Transverse colon (tissue), 4 donors: ENCODE measurements around the gene PBX1. TPM values are rescaled to one million over a fixed set of nuclear protein-coding genes. Genes with fewer than 3 reads are reported as not detected.

ENCODE experiments used
- DNase-seq: peaks from one replicate; pipeline ENCODE4 v3.0.0-alpha.2; 2019
- H3K27ac ChIP-seq, 4 donors: fragments of 200-600 bp; sonication (generic); 2 replicates each; pipeline ENCODE4 v1.5.1; 2016 to 2018; ENCODE audit warnings: inconsistent platforms in 4 of 4
- H3K27me3 ChIP-seq: fragments of 200-600 bp; sonication (generic); 2 replicates; pipeline ENCODE4 v1.5.1; 2017; ENCODE audit warnings: inconsistent platforms
- H3K36me3 ChIP-seq, 4 donors: fragments of 200-600 bp; sonication (generic); 2 replicates each; pipeline ENCODE4 v1.5.1; 2017 to 2019; ENCODE audit warnings: inconsistent platforms in 4 of 4
- H3K4me1 ChIP-seq, 4 donors: fragments of 200-600 bp; sonication (generic); 2 replicates each; pipeline ENCODE4 v1.5.1; 2017 to 2020; ENCODE audit warnings: inconsistent platforms in 4 of 4
- H3K4me3 ChIP-seq, 4 donors: fragments of 200-600 bp; sonication (generic); 1 replicate in 1 of 4; 2 replicates in 3 of 4; pipeline versions ENCODE4 v1.5.1 to v1.6.1; 2017 to 2019; ENCODE audit warnings: inconsistent platforms in 4 of 4
- H3K9me3 ChIP-seq, 2 donors: fragments of 200-600 bp; sonication (generic); 2 replicates each; pipeline ENCODE4 v1.5.1; 2017 to 2019; ENCODE audit warnings: inconsistent platforms in 2 of 2
- CTCF ChIP-seq, 5 experiments: fragments of 200-600 bp in 3 of 5; fragments of 450-650 bp in 2 of 5; sonication (generic) in 3 of 5; IDR thresholded peaks; 1 replicate in 2 of 5; 2 replicates in 3 of 5; pipeline ENCODE4 v1.5.1; 2016 to 2017; ENCODE audit warnings: antibody characterized with exemption in 5 of 5, inconsistent platforms in 3 of 5, mild to moderate bottlenecking in 2 of 5, moderate library complexity in 1 of 5
- EP300 ChIP-seq: sonication (generic); formaldehyde crosslinking; IDR thresholded peaks from one replicate; pipeline ENCODE4 v1.6.1; 2017; ENCODE audit warnings: antibody characterized with exemption, low read depth
- POLR2A ChIP-seq: fragments of 450-650 bp; IDR thresholded peaks from one replicate; pipeline ENCODE4 v1.6.1; 2016; ENCODE audit warnings: antibody characterized with exemption, mild to moderate bottlenecking, moderate library complexity
- POLR2AphosphoS5 ChIP-seq, 3 donors: sonication (generic); formaldehyde crosslinking; IDR thresholded peaks; one replicate each; pipeline ENCODE4 v1.6.1; 2016; ENCODE audit warnings: antibody characterized with exemption in 3 of 3
- WGBS, 2 donors: methylation state at CpG; one replicate each; pipeline ENCODE4 v1.1.5; 2018; ENCODE audit warnings: low coverage in 1 of 2; 5-methylcytosine and 5-hydroxymethylcytosine counted together
- in situ Hi-C, 4 donors: fragments of 200-750 bp; cut with MboI; loops; one replicate each; pipeline versions ENCODE4 v1.15.0 to v1.15.1; 2017; ENCODE audit warnings: low sequenced_read_pairs in 3 of 4, low pct_ligation_motif_present in 1 of 4, low pct_unique_long_range_greater_than_20kb in 1 of 4
- intact Hi-C: fragments of 100-400 bp; cut with DNase I; formaldehyde crosslinking; loops from one replicate; pipeline ENCODE4 v1.15.1; 2023; ENCODE audit warnings: low total_unique reads
- total RNA-seq, 4 donors: library from RNA; depleted of rRNA; stranded (reverse); fragments of >200 nt; gene quantifications; one replicate each; pipeline ENCODE4 v1.1.0, GENCODE V29; 2016

The PBX1 gene
- total RNA-seq, 4 donors from 2014 or later = 46.8 to 77.2 (median 50.7) TPM

GRCh38 chr1:164834641-164835040 lies 275.7 kb downstream of the PBX1 start:
- H3K4me1 ChIP-seq = peaks cover 0 to 16% (median 0%) of the 10 kb centered on the region in 4 donors
- in situ Hi-C loops = no loop called here

GRCh38 chr1:164836614-164837018 lies 277.6 kb downstream of the PBX1 start:
- Histone ChIP-seq H3K4me3 (no peak overlapping the region), H3K27me3 (no peaks in the 10 kb centered on the region), H3K4me1 (peaks cover 0 to 22% (median 0%) of the 10 kb centered on the region in 4 donors), H3K27ac (no peak overlapping the region), H3K36me3 (no peaks in the 10 kb centered on the region), H3K9me3 (no peaks in the 10 kb centered on the region)
- intact Hi-C loops = no loop called here
- in situ Hi-C loops = no loop called here
- DNase-seq = no peak
- WGBS, 2 donors = 74 to 77% methylated on average over 2 to 7 of the region's 7 CpGs
- no peak for TF ChIP-seq EP300
- TF ChIP-seq POLR2A = no peak

More at GRCh38 chr1:164834641-164835040, 275.7 kb downstream of the PBX1 start:
- Histone ChIP-seq H3K9me3 (no peaks in the 10 kb centered on the region), H3K27ac (no peak overlapping the region), H3K4me3 (no peak overlapping the region), H3K36me3 (no peaks in the 10 kb centered on the region), H3K27me3 (no peaks in the 10 kb centered on the region)
- intact Hi-C loops = loop anchor here (2.0 kb wide), 1 partner anchor 70 kb away; no protein-coding TSS in a partner anchor
- 0 to 2% methylated on average over 1 of the region's 1 CpG for WGBS, 2 donors
- DNase-seq = no peak
- no peak for TF ChIP-seq POLR2A
- TF ChIP-seq POLR2AphosphoS5 (IDR thresholded peaks at IDR 0.05) = no peak
- no peak for TF ChIP-seq EP300
- no peak for TF ChIP-seq CTCF (IDR thresholded peaks at IDR 0.05)

- no peaks in the 10 kb centered on the region for H3K36me3 ChIP-seq
- intact Hi-C loops (no loop called here), in situ Hi-C loops (no loop called here)
- no peak overlapping the region for H3K4me3 ChIP-seq
- TF ChIP-seq POLR2AphosphoS5 (IDR thresholded peaks at IDR 0.05) (no peak), POLR2A (no peak), EP300 (no peak), CTCF (IDR thresholded peaks at IDR 0.05) (no peak)
- no peaks in the 10 kb centered on the region for H3K27me3 ChIP-seq
- H3K9me3 ChIP-seq = no peaks in the 10 kb centered on the region
- DNase-seq = no peak
- no peak overlapping the region for H3K27ac ChIP-seq
- WGBS, 2 donors = 86 to 88% methylated on average over 1 to 3 of the region's 3 CpGs
- H3K4me1 ChIP-seq = peaks cover 0 to 25% (median 3%) of the 10 kb centered on the region in 4 donors
These were observed 279.8 kb downstream of the PBX1 start for GRCh38 chr1:164838786-164839185.

- Histone ChIP-seq H3K4me3 (no peak overlapping the region), H3K27ac (no peak overlapping the region), H3K9me3 (no peaks in the 10 kb centered on the region), H3K27me3 (no peaks in the 10 kb centered on the region), H3K36me3 (no peaks in the 10 kb centered on the region), H3K4me1 (peaks cover 0 to 17% (median 3%) of the 10 kb centered on the region in 4 donors)
- WGBS, 2 donors = 86 to 93% methylated on average over 9 of the region's 9 CpGs
- no peak for DNase-seq
- intact Hi-C loops (no loop called here), in situ Hi-C loops (no loop called here)
- TF ChIP-seq EP300 (no peak), POLR2AphosphoS5 (IDR thresholded peaks at IDR 0.05) (no peak), POLR2A (no peak), CTCF (IDR thresholded peaks at IDR 0.05) (no peak)
These were observed 282.0 kb downstream of the PBX1 start for GRCh38 chr1:164840936-164841335.
